Measurements from ENCODE around the gene CBX4.

GRCh38 chr17:79887451-79887991 is 48.3 kb upstream of the CBX4 start:
- no peak for TF ChIP-seq CTCF (IDR thresholded peaks at IDR 0.05)
- no peak for TF ChIP-seq POLR2A (IDR thresholded peaks at IDR 0.05)
- no peak for TF ChIP-seq POLR2AphosphoS5 (IDR thresholded peaks at IDR 0.05)

Data from gastroesophageal sphincter (tissue), 3 donors.